ENCODE results near the gene SYT4. TPM values are rescaled to one million over a fixed set of nuclear protein-coding genes. Genes with fewer than 3 reads are reported as not detected.

The SYT4 gene
- total and polyA plus RNA-seq, 2 experiments from 2014 or later = 3.7 to 10.4 TPM

DNA sequence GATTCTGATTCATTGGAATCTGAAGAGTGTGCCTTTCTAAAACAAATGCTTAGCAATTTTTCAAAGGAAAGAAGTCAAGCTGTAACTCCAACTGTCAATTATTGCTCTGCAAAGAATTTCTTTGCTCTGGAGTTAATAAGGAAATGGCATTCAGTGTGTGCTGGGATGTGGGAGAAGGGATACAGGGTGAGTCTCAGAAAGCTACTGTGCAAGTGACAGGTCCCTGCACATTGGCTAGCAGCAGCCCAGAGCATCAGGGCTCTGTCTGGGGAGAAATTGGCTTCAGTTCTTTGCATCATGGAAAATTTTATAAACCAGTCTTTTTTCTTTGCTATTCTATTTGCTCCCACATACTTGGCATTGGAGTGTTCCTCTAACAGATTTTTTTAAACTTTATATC, 1.1 kb upstream of the SYT4 start:
- H3K36me3 Mint-ChIP-seq (ENCODE audit: low read depth) = peaks cover 5% of the 10 kb centered on the region; the same call in 1 of the 3 replicates
- no peaks in the 10 kb centered on the region for H3K27me3 Mint-ChIP-seq (ENCODE audit: insufficient read depth, low read depth, poor library complexity)
- Histone ChIP-seq H3K9me2 (ENCODE audit: insufficient read depth) (no peaks in the 10 kb centered on the region), H3K4me3 (no peak overlapping the region), H3K27me3 (ENCODE audit: insufficient read depth) (no peaks in the 10 kb centered on the region), H3K27ac (ENCODE audit: low read depth) (no peak overlapping the region), H3K79me2 (replicated peaks; ENCODE audit: insufficient read depth) (peaks cover 5% of the 10 kb centered on the region; the same call in 1 of the 2 replicates), H4K20me1 (replicated peaks; ENCODE audit: insufficient read depth) (no peaks in the 10 kb centered on the region), H3K4me1 (ENCODE audit: insufficient read depth) (peaks cover 33% of the 10 kb centered on the region), H3F3A (replicated peaks; ENCODE audit: low read depth) (no peaks in the 10 kb centered on the region), H2AFZ (no peak overlapping the region), H3K36me3 (ENCODE audit: insufficient read depth) (no peaks in the 10 kb centered on the region), H3K4me2 (peak overlapping the region; percentile 64)
- TF ChIP-seq NANOG (IDR thresholded peaks at IDR 0.05; ENCODE audit: borderline replicate concordance) = no peak
- no peak for TF ChIP-seq STAT1 (IDR thresholded peaks at IDR 0.05; ENCODE audit: unreplicated experiment)
- no peak for TF ChIP-seq POLR2AphosphoS5 (IDR thresholded peaks at IDR 0.05; ENCODE audit: low read depth)
- TF ChIP-seq JUNB (IDR thresholded peaks at IDR 0.05; ENCODE audit: unreplicated experiment) = no peak
- no peak for TF ChIP-seq ZNF462 (CRISPR knock-in tag; IDR thresholded peaks at IDR 0.05)
- TF ChIP-seq EZH2phosphoT487 (IDR thresholded peaks at IDR 0.05; ENCODE audit: unreplicated experiment) = no peak
- TF ChIP-seq, protein P1, sequence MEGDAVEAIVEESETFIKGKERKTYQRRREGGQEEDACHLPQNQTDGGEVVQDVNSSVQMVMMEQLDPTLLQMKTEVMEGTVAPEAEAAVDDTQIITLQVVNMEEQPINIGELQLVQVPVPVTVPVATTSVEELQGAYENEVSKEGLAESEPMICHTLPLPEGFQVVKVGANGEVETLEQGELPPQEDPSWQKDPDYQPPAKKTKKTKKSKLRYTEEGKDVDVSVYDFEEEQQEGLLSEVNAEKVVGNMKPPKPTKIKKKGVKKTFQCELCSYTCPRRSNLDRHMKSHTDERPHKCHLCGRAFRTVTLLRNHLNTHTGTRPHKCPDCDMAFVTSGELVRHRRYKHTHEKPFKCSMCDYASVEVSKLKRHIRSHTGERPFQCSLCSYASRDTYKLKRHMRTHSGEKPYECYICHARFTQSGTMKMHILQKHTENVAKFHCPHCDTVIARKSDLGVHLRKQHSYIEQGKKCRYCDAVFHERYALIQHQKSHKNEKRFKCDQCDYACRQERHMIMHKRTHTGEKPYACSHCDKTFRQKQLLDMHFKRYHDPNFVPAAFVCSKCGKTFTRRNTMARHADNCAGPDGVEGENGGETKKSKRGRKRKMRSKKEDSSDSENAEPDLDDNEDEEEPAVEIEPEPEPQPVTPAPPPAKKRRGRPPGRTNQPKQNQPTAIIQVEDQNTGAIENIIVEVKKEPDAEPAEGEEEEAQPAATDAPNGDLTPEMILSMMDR (conservative IDR thresholded peaks at IDR 0.05; ENCODE audit: low read depth in 2 of 2) = no peak
- no peak for TF ChIP-seq ZNF331 (CRISPR knock-in tag; IDR thresholded peaks at IDR 0.05; ENCODE audit: low read depth)
- TF ChIP-seq CREB1 (CRISPR knock-in tag; IDR thresholded peaks at IDR 0.05; ENCODE audit: low read depth) = no peak
- no peak for TF ChIP-seq EZH2 (IDR thresholded peaks at IDR 0.05; ENCODE audit: low read depth, unreplicated experiment)
- TF ChIP-seq, protein P2, sequence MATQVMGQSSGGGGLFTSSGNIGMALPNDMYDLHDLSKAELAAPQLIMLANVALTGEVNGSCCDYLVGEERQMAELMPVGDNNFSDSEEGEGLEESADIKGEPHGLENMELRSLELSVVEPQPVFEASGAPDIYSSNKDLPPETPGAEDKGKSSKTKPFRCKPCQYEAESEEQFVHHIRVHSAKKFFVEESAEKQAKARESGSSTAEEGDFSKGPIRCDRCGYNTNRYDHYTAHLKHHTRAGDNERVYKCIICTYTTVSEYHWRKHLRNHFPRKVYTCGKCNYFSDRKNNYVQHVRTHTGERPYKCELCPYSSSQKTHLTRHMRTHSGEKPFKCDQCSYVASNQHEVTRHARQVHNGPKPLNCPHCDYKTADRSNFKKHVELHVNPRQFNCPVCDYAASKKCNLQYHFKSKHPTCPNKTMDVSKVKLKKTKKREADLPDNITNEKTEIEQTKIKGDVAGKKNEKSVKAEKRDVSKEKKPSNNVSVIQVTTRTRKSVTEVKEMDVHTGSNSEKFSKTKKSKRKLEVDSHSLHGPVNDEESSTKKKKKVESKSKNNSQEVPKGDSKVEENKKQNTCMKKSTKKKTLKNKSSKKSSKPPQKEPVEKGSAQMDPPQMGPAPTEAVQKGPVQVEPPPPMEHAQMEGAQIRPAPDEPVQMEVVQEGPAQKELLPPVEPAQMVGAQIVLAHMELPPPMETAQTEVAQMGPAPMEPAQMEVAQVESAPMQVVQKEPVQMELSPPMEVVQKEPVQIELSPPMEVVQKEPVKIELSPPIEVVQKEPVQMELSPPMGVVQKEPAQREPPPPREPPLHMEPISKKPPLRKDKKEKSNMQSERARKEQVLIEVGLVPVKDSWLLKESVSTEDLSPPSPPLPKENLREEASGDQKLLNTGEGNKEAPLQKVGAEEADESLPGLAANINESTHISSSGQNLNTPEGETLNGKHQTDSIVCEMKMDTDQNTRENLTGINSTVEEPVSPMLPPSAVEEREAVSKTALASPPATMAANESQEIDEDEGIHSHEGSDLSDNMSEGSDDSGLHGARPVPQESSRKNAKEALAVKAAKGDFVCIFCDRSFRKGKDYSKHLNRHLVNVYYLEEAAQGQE (IDR thresholded peaks at IDR 0.05; ENCODE audit: unreplicated experiment) = no peak
- no peak for TF ChIP-seq ZNF114 (CRISPR knock-in tag; IDR thresholded peaks at IDR 0.05)
- no peak for ATAC-seq
- no peak overlapping the region for H3K27ac Mint-ChIP-seq
- H3K4me1 Mint-ChIP-seq = peaks cover 38% of the 10 kb centered on the region
- H3K9me3 Mint-ChIP-seq = no peaks in the 10 kb centered on the region
- H3K4me3 Mint-ChIP-seq = no peak overlapping the region
- no peak for DNase-seq (ENCODE audit: low spot score)
